ENCODE measurements around the gene ADGRV1. TPM values are rescaled to one million over a fixed set of nuclear protein-coding genes. Genes with fewer than 3 reads are reported as not detected.

The ADGRV1 gene
- total RNA-seq, 1 donor from 2014 or later, result 10.0 TPM

DNA sequence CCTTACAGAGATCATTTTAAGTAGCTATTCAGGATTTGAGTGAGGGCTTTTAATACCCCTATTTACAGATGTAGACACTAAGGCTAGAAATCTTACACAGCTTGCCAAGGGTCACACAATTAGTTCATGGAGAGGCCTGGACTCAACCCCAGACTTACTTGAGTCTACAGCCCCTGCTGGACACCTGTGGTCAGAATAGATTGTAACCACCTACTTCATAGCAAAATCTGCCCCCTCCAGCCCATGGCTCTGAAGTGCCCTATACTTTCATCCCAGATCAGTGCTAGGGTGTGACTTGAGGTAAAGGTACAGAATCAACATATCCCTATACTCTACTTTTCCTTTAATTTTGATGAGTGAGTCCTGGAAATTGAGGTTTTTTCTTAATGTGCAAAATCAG lies 291.3 kb downstream of the ADGRV1 start:
- Histone ChIP-seq H4K20me1 (ENCODE audit: insufficient read depth, low read length) (no peaks in the 10 kb centered on the region), H3K4me1 (ENCODE audit: insufficient read depth, low read length) (no peaks in the 10 kb centered on the region), H2AFZ (ENCODE audit: low read depth, low read length) (no peak overlapping the region), H3K27me3 (ENCODE audit: insufficient read depth, low read length) (no peaks in the 10 kb centered on the region), H3K9me3 (ENCODE audit: insufficient read depth, low read depth, low read length) (no peaks in the 10 kb centered on the region), H3K9ac (ENCODE audit: low read length) (no peak overlapping the region), H3K4me3 (ENCODE audit: insufficient read depth, low read depth, low read length) (no peak overlapping the region), H3K79me2 (ENCODE audit: insufficient read depth, low read length) (no peaks in the 10 kb centered on the region), H3K36me3 (ENCODE audit: insufficient read depth, low read length) (no peaks in the 10 kb centered on the region), H3K4me2 (ENCODE audit: low read length) (no peak overlapping the region), H3K27ac (ENCODE audit: low read depth, low read length) (no peak overlapping the region)
- H3K9me3 Mint-ChIP-seq (ENCODE audit: unreplicated experiment), result no peaks in the 10 kb centered on the region
- H3K4me1 Mint-ChIP-seq (ENCODE audit: low read depth, unreplicated experiment), result peaks cover 2% of the 10 kb centered on the region
- FAIRE-seq, result no peak
- H3K27ac Mint-ChIP-seq (ENCODE audit: unreplicated experiment), result no peak overlapping the region
- no peak overlapping the region for H3K4me3 Mint-ChIP-seq (ENCODE audit: unreplicated experiment)
- no peak for TF ChIP-seq EZH2 (IDR thresholded peaks at IDR 0.05; ENCODE audit: insufficient read depth, low read length)
- TF ChIP-seq, protein P1, sequence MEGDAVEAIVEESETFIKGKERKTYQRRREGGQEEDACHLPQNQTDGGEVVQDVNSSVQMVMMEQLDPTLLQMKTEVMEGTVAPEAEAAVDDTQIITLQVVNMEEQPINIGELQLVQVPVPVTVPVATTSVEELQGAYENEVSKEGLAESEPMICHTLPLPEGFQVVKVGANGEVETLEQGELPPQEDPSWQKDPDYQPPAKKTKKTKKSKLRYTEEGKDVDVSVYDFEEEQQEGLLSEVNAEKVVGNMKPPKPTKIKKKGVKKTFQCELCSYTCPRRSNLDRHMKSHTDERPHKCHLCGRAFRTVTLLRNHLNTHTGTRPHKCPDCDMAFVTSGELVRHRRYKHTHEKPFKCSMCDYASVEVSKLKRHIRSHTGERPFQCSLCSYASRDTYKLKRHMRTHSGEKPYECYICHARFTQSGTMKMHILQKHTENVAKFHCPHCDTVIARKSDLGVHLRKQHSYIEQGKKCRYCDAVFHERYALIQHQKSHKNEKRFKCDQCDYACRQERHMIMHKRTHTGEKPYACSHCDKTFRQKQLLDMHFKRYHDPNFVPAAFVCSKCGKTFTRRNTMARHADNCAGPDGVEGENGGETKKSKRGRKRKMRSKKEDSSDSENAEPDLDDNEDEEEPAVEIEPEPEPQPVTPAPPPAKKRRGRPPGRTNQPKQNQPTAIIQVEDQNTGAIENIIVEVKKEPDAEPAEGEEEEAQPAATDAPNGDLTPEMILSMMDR (IDR thresholded peaks at IDR 0.05; ENCODE audit: insufficient read depth, low read depth, low read length), result no peak
- DNase-seq (ENCODE audit: low read depth), result no peak
- no peaks in the 10 kb centered on the region for H3K36me3 Mint-ChIP-seq (ENCODE audit: low read depth, unreplicated experiment)
- no peaks in the 10 kb centered on the region for H3K27me3 Mint-ChIP-seq (ENCODE audit: low read depth, unreplicated experiment)

- Mint-ChIP-seq H3K9me3 (ENCODE audit: unreplicated experiment) (no peaks in the 10 kb centered on the region), H3K27ac (ENCODE audit: unreplicated experiment) (no peak overlapping the region), H3K27me3 (ENCODE audit: low read depth, unreplicated experiment) (no peaks in the 10 kb centered on the region), H3K4me3 (ENCODE audit: unreplicated experiment) (no peak overlapping the region), H3K4me1 (ENCODE audit: low read depth, unreplicated experiment) (peaks cover 6% of the 10 kb centered on the region), H3K36me3 (ENCODE audit: low read depth, unreplicated experiment) (no peaks in the 10 kb centered on the region)
- FAIRE-seq (no peak), DNase-seq (ENCODE audit: low read depth) (no peak)
- Histone ChIP-seq H3K4me2 (ENCODE audit: low read length) (no peak overlapping the region), H3K27ac (ENCODE audit: low read depth, low read length) (no peak overlapping the region), H3K27me3 (ENCODE audit: insufficient read depth, low read length) (no peaks in the 10 kb centered on the region), H3K36me3 (ENCODE audit: insufficient read depth, low read length) (no peaks in the 10 kb centered on the region), H3K4me1 (ENCODE audit: insufficient read depth, low read length) (no peaks in the 10 kb centered on the region), H3K4me3 (ENCODE audit: insufficient read depth, low read depth, low read length) (no peak overlapping the region), H3K9ac (ENCODE audit: low read length) (no peak overlapping the region), H3K79me2 (ENCODE audit: insufficient read depth, low read length) (no peaks in the 10 kb centered on the region), H3K9me3 (ENCODE audit: insufficient read depth, low read depth, low read length) (no peaks in the 10 kb centered on the region), H2AFZ (ENCODE audit: low read depth, low read length) (no peak overlapping the region), H4K20me1 (ENCODE audit: insufficient read depth, low read length) (no peaks in the 10 kb centered on the region)
- TF ChIP-seq, protein P1 (IDR thresholded peaks at IDR 0.05; ENCODE audit: insufficient read depth, low read depth, low read length), result no peak
- no peak for TF ChIP-seq EZH2 (IDR thresholded peaks at IDR 0.05; ENCODE audit: insufficient read depth, low read length)
Measured at GRCh38 chr5:90852531-90852930, 293.9 kb downstream of the ADGRV1 start.

DNA sequence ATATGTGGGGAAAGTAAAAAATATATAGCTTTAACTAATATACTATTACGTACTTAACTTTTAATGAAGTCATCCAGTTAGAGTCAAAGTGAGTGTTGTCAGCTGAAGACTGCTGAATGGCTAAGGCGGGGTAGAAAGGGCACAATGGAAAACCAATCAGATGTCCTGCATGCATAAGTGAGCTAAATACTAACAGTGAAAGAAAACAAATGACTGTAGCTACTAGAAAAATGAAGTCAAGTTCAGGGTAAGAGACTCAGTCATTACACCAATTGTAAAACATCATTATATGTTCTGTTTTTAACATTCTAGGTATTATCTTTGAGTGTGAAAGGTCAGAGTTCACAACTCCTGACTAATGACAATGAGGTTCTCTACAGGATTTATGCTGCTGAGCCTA lies 295.2 kb downstream of the ADGRV1 start:
- TF ChIP-seq EZH2 (IDR thresholded peaks at IDR 0.05; ENCODE audit: insufficient read depth, low read length), result no peak
- Mint-ChIP-seq H3K27ac (ENCODE audit: unreplicated experiment) (no peak overlapping the region), H3K4me3 (ENCODE audit: unreplicated experiment) (no peak overlapping the region), H3K27me3 (ENCODE audit: low read depth, unreplicated experiment) (no peaks in the 10 kb centered on the region), H3K4me1 (ENCODE audit: low read depth, unreplicated experiment) (peaks cover 6% of the 10 kb centered on the region), H3K9me3 (ENCODE audit: unreplicated experiment) (no peaks in the 10 kb centered on the region), H3K36me3 (ENCODE audit: low read depth, unreplicated experiment) (no peaks in the 10 kb centered on the region)
- no peaks in the 10 kb centered on the region for H4K20me1 ChIP-seq (ENCODE audit: insufficient read depth, low read length)
- no peaks in the 10 kb centered on the region for H3K79me2 ChIP-seq (ENCODE audit: insufficient read depth, low read length)
- FAIRE-seq (no peak), DNase-seq (ENCODE audit: low read depth) (no peak)
- no peak overlapping the region for H3K9ac ChIP-seq (ENCODE audit: low read length)
- no peaks in the 10 kb centered on the region for H3K36me3 ChIP-seq (ENCODE audit: insufficient read depth, low read length)
- H3K4me2 ChIP-seq (ENCODE audit: low read length), result no peak overlapping the region
- H2AFZ ChIP-seq (ENCODE audit: low read depth, low read length), result no peak overlapping the region
- no peaks in the 10 kb centered on the region for H3K9me3 ChIP-seq (ENCODE audit: insufficient read depth, low read depth, low read length)
- H3K4me1 ChIP-seq (ENCODE audit: insufficient read depth, low read length), result no peaks in the 10 kb centered on the region
- H3K4me3 ChIP-seq (ENCODE audit: insufficient read depth, low read depth, low read length), result no peak overlapping the region
- no peak overlapping the region for H3K27ac ChIP-seq (ENCODE audit: low read depth, low read length)
- no peaks in the 10 kb centered on the region for H3K27me3 ChIP-seq (ENCODE audit: insufficient read depth, low read length)
